HCT116 (cell line): ENCODE results near the gene CHML. TPM values are rescaled to one million over a fixed set of nuclear protein-coding genes. Genes with fewer than 3 reads are reported as not detected.

ENCODE experiments used
- ATAC-seq: fragments of 200-7000 bp; cut with Tn5 transposase; 2 replicates; pipeline ENCODE4 v1.9.1; 2020; ENCODE audit warnings: mild to moderate bottlenecking, moderate library complexity
- BruUV-seq: library from RNA; stranded (reverse); fragments of 400-500 nt; replicated peaks from 2 replicates; lab custom pipeline; 2021; lab: Mats Ljungman, UMichigan
- CTCF ChIA-PET: fragments of 300-600 bp; sonication (Branson Sonifier 250); formaldehyde crosslinking; loops from one replicate; lab custom pipeline; 2021; ENCODE audit warnings: antibody characterized with exemption; lab: Charles Lee
- POLR2A ChIA-PET: fragments of 300-600, 350-600 bp; sonication (Branson Sonifier 250); formaldehyde crosslinking; loops from one replicate; lab custom pipeline; 2021; ENCODE audit warnings: antibody characterized with exemption; lab: Charles Lee
- RAD21 ChIA-PET, 2 experiments: fragments of 300-600 bp; sonication (Branson Sonifier 250); formaldehyde crosslinking; loops; one replicate each; lab custom pipeline; 2023; ENCODE audit warnings: low total read pairs in 2 of 2; ENCODE audit not compliant: uncharacterized antibody in 2 of 2, unreplicated experiment in 2 of 2, low non-redundant PET in 1 of 2; lab: Charles Lee
- DNase-seq: peaks from one replicate; pipeline ENCODE4 v3.0.0-alpha.2; 2010; ENCODE audit warnings: low read depth, low spot score
- H2AFZ ChIP-seq: fragments of 200-600 bp; shearing (Covaris generic), sonication (generic); 2 replicates; pipeline ENCODE4 v1.6.1; 2017; ENCODE audit warnings: low read depth, mixed run types, mixed read lengths, antibody characterized with exemption, low read length; ENCODE audit not compliant: poor library complexity, severe bottlenecking
- H3K27ac ChIP-seq: 2 replicates; pipeline ENCODE4 v1.5.1; 2012; ENCODE audit warnings: low read depth, low read length
- H3K27me3 ChIP-seq: fragments of 200-600 bp; sonication (generic); 2 replicates; pipeline ENCODE4 v1.6.1; 2016; ENCODE audit warnings: mixed run types, low read length, mixed read lengths; ENCODE audit not compliant: insufficient read depth
- H3K36me3 ChIP-seq, 2 experiments: fragments of 200-500 bp in 1 of 2; fragments of 200-600 bp in 1 of 2; sonication (Bioruptor generic) in 1 of 2; sonication (generic) in 1 of 2; 2 replicates each; pipeline versions ENCODE4 v1.5.1 to v1.6.1; 2014 to 2016; ENCODE audit warnings: low read length in 2 of 2, inconsistent platforms in 1 of 2, mixed read lengths in 1 of 2, mixed run types in 1 of 2; ENCODE audit not compliant: insufficient read depth in 2 of 2, control insufficient read depth in 1 of 2
- H3K4me1 ChIP-seq, 2 experiments: fragments of 200-600 bp in 1 of 2; sonication (generic) in 1 of 2; 2 replicates each; pipeline versions ENCODE4 v1.5.1 to v1.6.1; 2012 to 2017; ENCODE audit warnings: low read length in 2 of 2, inconsistent platforms in 1 of 2, mild to moderate bottlenecking in 1 of 2, mixed read lengths in 1 of 2, mixed run types in 1 of 2, moderate library complexity in 1 of 2; ENCODE audit not compliant: insufficient read depth in 2 of 2, control insufficient read depth in 1 of 2
- H3K4me2 ChIP-seq: fragments of 200-600 bp; sonication (generic); 2 replicates; pipeline ENCODE4 v1.6.1; 2017; ENCODE audit warnings: mixed run types, low read length, mixed read lengths
- H3K4me3 ChIP-seq, 2 experiments: fragments of 200-600 bp in 1 of 2; sonication (generic) in 1 of 2; replicated peaks in 1 of 2; 2 replicates each; pipeline ENCODE4 v1.5.1; 2011 to 2016; ENCODE audit warnings: low read length in 2 of 2, control low read depth in 1 of 2, low read depth in 1 of 2, mild to moderate bottlenecking in 1 of 2, mixed read lengths in 1 of 2, mixed run types in 1 of 2
- H3K79me2 ChIP-seq: fragments of 200-600 bp; sonication (generic); 2 replicates; pipeline ENCODE4 v1.6.1; 2017; ENCODE audit warnings: mild to moderate bottlenecking, mixed run types, low read length, moderate library complexity, mixed read lengths; ENCODE audit not compliant: insufficient read depth
- H3K9ac ChIP-seq: fragments of 200-600 bp; sonication (generic); 2 replicates; pipeline ENCODE4 v1.6.1; 2016; ENCODE audit warnings: low read length, mixed read lengths
- H3K9me2 ChIP-seq: fragments of 200-600 bp; sonication (generic), shearing (Covaris generic); 2 replicates; pipeline ENCODE4 v1.6.1; 2017; ENCODE audit warnings: mixed run types, mild to moderate bottlenecking, moderate library complexity; ENCODE audit not compliant: insufficient read depth
- H3K9me3 ChIP-seq, 2 experiments: fragments of 200-500 bp in 1 of 2; fragments of 200-600 bp in 1 of 2; sonication (Bioruptor generic) in 1 of 2; sonication (generic) in 1 of 2; 2 replicates each; pipeline ENCODE4 v1.6.1; 2014 to 2017; ENCODE audit warnings: low read length in 2 of 2, mixed read lengths in 2 of 2, inconsistent platforms in 1 of 2, low read depth in 1 of 2, mild to moderate bottlenecking in 1 of 2, mixed run types in 1 of 2, moderate library complexity in 1 of 2; ENCODE audit not compliant: control insufficient read depth in 1 of 2, insufficient read depth in 1 of 2
- H4K20me1 ChIP-seq: fragments of 200-600 bp; sonication (generic), shearing (Covaris generic); 2 replicates; pipeline ENCODE4 v1.6.1; 2017; ENCODE audit warnings: mixed run types, mild to moderate bottlenecking, moderate library complexity; ENCODE audit not compliant: insufficient read depth
- CBX3 ChIP-seq: IDR thresholded peaks from 2 replicates; pipeline ENCODE4 v1.6.1; 2012; ENCODE audit warnings: low read depth
- CEBPB ChIP-seq: IDR thresholded peaks from 2 replicates; pipeline ENCODE4 v1.6.1; 2012; ENCODE audit warnings: low read depth
- CTCF ChIP-seq, 3 experiments: fragments of 200-600 bp in 1 of 3; sonication (generic) in 1 of 3; IDR thresholded peaks in 2 of 3; conservative IDR thresholded peaks in 1 of 3; 2 replicates each; pipeline ENCODE4 v1.5.1; 2012 to 2017; ENCODE audit warnings: low read depth in 2 of 3, low read length in 2 of 3, antibody characterized with exemption in 1 of 3, borderline replicate concordance in 1 of 3, control low read depth in 1 of 3, mild to moderate bottlenecking in 1 of 3, mixed read lengths in 1 of 3, mixed run types in 1 of 3, moderate library complexity in 1 of 3; ENCODE audit not compliant: insufficient read depth in 1 of 3
- EGR1 ChIP-seq: IDR thresholded peaks from 2 replicates; pipeline ENCODE4 v1.6.1; 2012; ENCODE audit warnings: low read depth
- EZH2 ChIP-seq: fragments of 200-600 bp; sonication (generic); IDR thresholded peaks from 2 replicates; pipeline ENCODE4 v1.6.1; 2017; ENCODE audit warnings: antibody characterized with exemption, mixed run types
- EZH2phosphoT487 ChIP-seq: fragments of 200-600 bp; IDR thresholded peaks from 2 replicates; pipeline ENCODE4 v1.6.1; 2018; ENCODE audit warnings: antibody characterized with exemption, borderline replicate concordance
- FOSL1 ChIP-seq: IDR thresholded peaks from 2 replicates; pipeline ENCODE4 v1.6.1; 2012; ENCODE audit warnings: low read depth
- JUND ChIP-seq: IDR thresholded peaks from 2 replicates; pipeline ENCODE4 v1.6.1; 2012
- MAX ChIP-seq: IDR thresholded peaks from 2 replicates; pipeline ENCODE4 v1.6.1; 2012
- POLR2A ChIP-seq: IDR thresholded peaks from 2 replicates; pipeline ENCODE4 v1.7.0; 2011; ENCODE audit warnings: borderline replicate concordance; ENCODE audit not compliant: insufficient read depth, insufficient read length; ENCODE audit errors: extremely low read depth
- POLR2AphosphoS5 ChIP-seq: IDR thresholded peaks from 2 replicates; pipeline ENCODE4 v1.6.1; 2011; ENCODE audit warnings: mild to moderate bottlenecking, low read depth, low read length, moderate library complexity
- RAD21 ChIP-seq: IDR thresholded peaks from 2 replicates; pipeline ENCODE4 v1.6.1; 2012; ENCODE audit warnings: low read depth, mild to moderate bottlenecking
- SP1 ChIP-seq: IDR thresholded peaks from 2 replicates; pipeline ENCODE4 v1.6.1; 2012; ENCODE audit warnings: low read depth
- SRF ChIP-seq: IDR thresholded peaks from 2 replicates; pipeline ENCODE4 v1.6.1; 2012; ENCODE audit warnings: low read depth
- TCF7L2 ChIP-seq: IDR thresholded peaks from 2 replicates; pipeline ENCODE4 v1.7.0; 2011; ENCODE audit warnings: borderline replicate concordance, inconsistent platforms; ENCODE audit not compliant: insufficient read depth, insufficient read length; ENCODE audit errors: extremely low read depth
- YY1 ChIP-seq: IDR thresholded peaks from 2 replicates; pipeline ENCODE4 v1.6.1; 2011; ENCODE audit warnings: low read length, low read depth, moderate library complexity, mild to moderate bottlenecking; ENCODE audit not compliant: insufficient replicate concordance; ENCODE audit errors: extremely low read depth
- ZBTB33 ChIP-seq: IDR thresholded peaks from 2 replicates; pipeline ENCODE4 v1.6.1; 2011; ENCODE audit warnings: mild to moderate bottlenecking, low read length, moderate library complexity; ENCODE audit not compliant: insufficient replicate concordance; ENCODE audit errors: extremely low read depth
- ZFX ChIP-seq: fragments of 450-650 bp; IDR thresholded peaks from 2 replicates; pipeline ENCODE4 v1.6.1; 2017
- ZNF274 ChIP-seq: fragments of 200-500 bp; sonication (Bioruptor generic); IDR thresholded peaks from 2 replicates; pipeline ENCODE4 v1.6.1; 2014; ENCODE audit warnings: mild to moderate bottlenecking, low read depth, low read length, inconsistent platforms
- intact Hi-C: fragments of 100-400 bp; cut with micrococcal nuclease; formaldehyde crosslinking; loops from 2 replicates; pipeline ENCODE4 v1.10.0; 2022
- total RNA-seq: library from RNA; stranded (reverse); gene quantifications from one replicate; pipeline ENCODE4 v1.2.1, GENCODE V29; 2021; ENCODE audit not compliant: unreplicated experiment

Gene CHML
- total RNA-seq, 1 experiment from 2014 or later, result 9.7 TPM

- Histone ChIP-seq H4K20me1 (no peaks in the 10 kb centered on the region), H3K9me2 (no peaks in the 10 kb centered on the region), H3K36me3 (peaks cover 7 to 11% of the 10 kb centered on the region in 2 experiments; a peak in 3 of 4 replicates), H3K27ac (no peak overlapping the region)
- ChIA-PET RAD21 (no interaction called here), CTCF (no interaction called here)
- BruUV-seq, result no TSS peak
- intact Hi-C loops, result no loop called here
- no peak for TF ChIP-seq ZNF274
- TF ChIP-seq FOSL1, result no peak
- TF ChIP-seq CEBPB, result no peak
- no peak for TF ChIP-seq MAX
- TF ChIP-seq POLR2AphosphoS5, result no peak
- no peak for TF ChIP-seq JUND
- TF ChIP-seq ZBTB33, result no peak
- no peak for TF ChIP-seq SP1
- TF ChIP-seq ZFX, result no peak
- no peak for TF ChIP-seq EZH2phosphoT487
- no peak for TF ChIP-seq EGR1
- no peak for TF ChIP-seq RAD21
- TF ChIP-seq CBX3, result no peak
- TF ChIP-seq POLR2A, result no peak
- no peak for TF ChIP-seq EZH2
- no peak for TF ChIP-seq SRF
- TF ChIP-seq YY1, result no peak
- TF ChIP-seq TCF7L2, result no peak
- no peak for TF ChIP-seq CTCF (IDR thresholded peaks at IDR 0.05 in 2 of 3, conservative IDR thresholded peaks at IDR 0.05 in 1 of 3; ENCODE audit: borderline replicate concordance in 1 of 3, insufficient read depth in 1 of 3, low read depth in 2 of 3, low read length in 2 of 3)
- TF ChIP-seq, all 23 proteins: peak for 0
- DNase-seq, result no peak
- Histone ChIP-seq H2AFZ (no peak overlapping the region), H3K79me2 (peaks cover 21% of the 10 kb centered on the region; the same call in 1 of the 2 replicates), H3K9me3 (no peaks in the 10 kb centered on the region), H3K9ac (no peak overlapping the region), H3K4me1 (peaks cover 5 to 29% of the 10 kb centered on the region in 2 experiments; a peak in 3 of 4 replicates), H3K4me3 (no peak overlapping the region), H3K27me3 (no peaks in the 10 kb centered on the region), H3K4me2 (no peak overlapping the region)
- no peak for ATAC-seq
- POLR2A ChIA-PET, result no interaction called here
Measured at GRCh38 chr1:241637604-241638003, 2.6 kb downstream of the CHML start.
